Skeletal muscle tissue (tissue), 5 donors: Measurements from ENCODE around the gene EIF3CL. TPM values are rescaled to one million over a fixed set of nuclear protein-coding genes. Genes with fewer than 3 reads are reported as not detected.
"Not testable (repeated sequence)": the region's sequence is repeated elsewhere in the genome, so short reads cannot be mapped to it uniquely, and the experiment has no call there.

Experiments used
- H3K27ac ChIP-seq: one replicate; pipeline ENCODE4 v1.7.0; 2013; ENCODE audit warnings: mild to moderate bottlenecking, low read depth, low read length, inconsistent platforms
- H3K27me3 ChIP-seq, 3 donors: one replicate each; pipeline ENCODE4 v1.7.0; 2013; ENCODE audit warnings: low read length in 3 of 3; ENCODE audit not compliant: control insufficient read depth in 3 of 3, insufficient read depth in 3 of 3
- H3K36me3 ChIP-seq, 3 donors: one replicate each; pipeline ENCODE4 v1.7.0; 2013; ENCODE audit warnings: low read length in 3 of 3; ENCODE audit not compliant: control insufficient read depth in 3 of 3, insufficient read depth in 3 of 3
- H3K4me1 ChIP-seq, 3 donors: one replicate each; pipeline ENCODE4 v1.7.0; 2013; ENCODE audit warnings: low read length in 3 of 3, mild to moderate bottlenecking in 3 of 3; ENCODE audit not compliant: control insufficient read depth in 3 of 3, insufficient read depth in 3 of 3
- H3K4me3 ChIP-seq, 3 donors: one replicate each; pipeline ENCODE4 v1.7.0; 2013; ENCODE audit warnings: low read length in 3 of 3
- H3K9ac ChIP-seq, 3 donors: one replicate each; pipeline ENCODE4 v1.7.0; 2013; ENCODE audit warnings: low read length in 3 of 3, mild to moderate bottlenecking in 3 of 3, moderate library complexity in 2 of 3, low read depth in 1 of 3
- H3K9me3 ChIP-seq, 3 donors: one replicate each; pipeline ENCODE4 v1.7.0; 2013; ENCODE audit warnings: low read length in 3 of 3; ENCODE audit not compliant: control insufficient read depth in 3 of 3
- small RNA-seq: library from RNA; depleted of rRNA; stranded (forward); fragments of <200 nt; gene quantifications from one replicate; pipeline ENCODE3, GENCODE V24; 2014
- total RNA-seq: library from RNA; depleted of rRNA; stranded (reverse); fragments of >200 nt; gene quantifications from one replicate; pipeline ENCODE4 v1.2.3, GENCODE V29; 2014
- donor health status: Osteomylitis.

The EIF3CL gene
- total RNA-seq, 1 donor from 2014 or later = 150 TPM

DNA sequence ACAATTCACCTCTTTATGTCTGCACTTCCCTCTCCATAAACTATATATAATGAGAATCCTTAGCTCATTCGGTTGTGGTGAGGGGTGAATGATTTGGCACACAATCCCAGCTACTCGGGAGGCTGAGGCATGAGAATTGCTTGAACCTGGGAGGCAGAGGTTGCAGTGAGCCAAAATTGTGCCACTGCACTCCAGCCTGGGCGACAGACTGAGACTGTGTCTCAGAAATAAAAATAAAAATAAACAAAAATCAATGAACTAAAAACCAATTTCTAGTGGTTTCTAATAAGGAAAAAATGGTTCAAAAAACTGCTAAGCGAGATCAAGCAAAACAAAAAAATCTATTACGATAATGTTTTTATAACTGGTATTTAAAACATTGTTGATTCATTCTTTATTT lies 40.2 kb downstream of the EIF3CL start, which contains the start of gene NPIPB6:
TSS of gene NPIPB6 (minus strand) at position 101 of the 400 bp plus-strand sequence. CDS start 686 bp downstream, outside the sequence.
- not testable (repeated sequence) for H3K9me3 ChIP-seq, H3K27ac ChIP-seq, H3K4me3 ChIP-seq, H3K27me3 ChIP-seq, H3K9ac ChIP-seq, H3K36me3 ChIP-seq, H3K4me1 ChIP-seq

DNA sequence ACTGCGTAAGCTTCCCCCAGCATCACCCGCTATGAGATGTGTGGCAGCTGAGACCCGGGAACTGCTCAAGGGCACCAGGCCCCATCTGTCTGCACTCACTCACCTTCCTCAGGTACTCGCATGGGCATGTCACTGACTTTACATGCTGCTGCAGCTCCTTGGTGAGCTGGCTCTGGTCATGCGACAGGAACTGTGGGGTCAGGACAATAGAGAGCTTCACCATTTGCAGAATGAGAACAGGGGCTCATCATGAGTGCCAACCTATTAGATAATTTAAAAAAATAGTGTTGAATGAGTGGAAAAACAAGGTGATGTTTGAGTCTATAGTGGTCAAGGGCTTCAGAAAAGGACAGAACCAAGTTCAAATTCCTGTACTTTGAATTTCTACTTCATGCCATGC lies 41.0 kb downstream of the EIF3CL start:
- not testable (repeated sequence) for H3K9ac ChIP-seq, H3K27me3 ChIP-seq, H3K36me3 ChIP-seq, H3K9me3 ChIP-seq, H3K27ac ChIP-seq, H3K4me3 ChIP-seq, H3K4me1 ChIP-seq

- not testable (repeated sequence) for H3K9ac ChIP-seq, H3K27me3 ChIP-seq, H3K4me1 ChIP-seq, H3K9me3 ChIP-seq, H3K4me3 ChIP-seq, H3K27ac ChIP-seq, H3K36me3 ChIP-seq
Measured at GRCh38 chr16:28338230-28338629, 65.4 kb downstream of the EIF3CL start.

DNA sequence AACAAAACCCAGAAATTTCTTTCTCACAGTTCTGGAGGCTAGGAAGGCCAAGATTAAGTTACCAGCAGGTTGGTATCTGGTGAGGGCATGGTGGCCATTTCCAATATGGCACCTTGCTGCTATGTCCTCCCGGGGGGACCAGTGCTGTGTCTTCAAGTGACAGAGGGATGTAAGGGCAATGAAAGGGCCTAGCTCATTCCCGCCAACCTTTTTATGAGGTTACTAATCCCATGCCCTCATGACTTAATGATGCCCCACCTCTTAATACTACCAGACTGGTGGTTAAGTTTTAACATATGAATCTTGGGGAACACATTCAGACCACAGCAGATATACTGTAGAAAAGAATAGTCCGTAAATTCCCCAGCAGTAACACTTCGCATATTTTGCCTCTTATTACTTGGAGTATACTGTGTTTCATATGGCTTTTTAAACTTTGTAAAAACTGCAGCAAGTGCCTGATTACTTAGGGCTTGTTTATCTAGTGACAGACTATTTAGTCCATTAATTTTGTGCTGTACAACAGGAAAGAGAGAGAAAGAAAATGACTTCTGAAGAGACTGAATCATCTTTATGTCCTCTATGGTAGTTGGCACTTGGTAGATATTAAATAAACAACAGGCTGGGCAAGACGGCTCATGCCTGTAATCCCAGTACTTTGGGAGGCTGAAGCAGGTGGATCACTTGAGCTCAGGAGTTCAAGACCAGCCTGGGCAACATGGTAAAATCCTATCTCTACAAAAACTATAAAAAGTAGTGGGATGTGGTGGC lies 66.5 kb downstream of the EIF3CL start:
- H3K36me3 ChIP-seq, H3K9ac ChIP-seq, H3K9me3 ChIP-seq, H3K27ac ChIP-seq, H3K27me3 ChIP-seq, H3K4me1 ChIP-seq, H3K4me3 ChIP-seq: not testable (repeated sequence)

DNA sequence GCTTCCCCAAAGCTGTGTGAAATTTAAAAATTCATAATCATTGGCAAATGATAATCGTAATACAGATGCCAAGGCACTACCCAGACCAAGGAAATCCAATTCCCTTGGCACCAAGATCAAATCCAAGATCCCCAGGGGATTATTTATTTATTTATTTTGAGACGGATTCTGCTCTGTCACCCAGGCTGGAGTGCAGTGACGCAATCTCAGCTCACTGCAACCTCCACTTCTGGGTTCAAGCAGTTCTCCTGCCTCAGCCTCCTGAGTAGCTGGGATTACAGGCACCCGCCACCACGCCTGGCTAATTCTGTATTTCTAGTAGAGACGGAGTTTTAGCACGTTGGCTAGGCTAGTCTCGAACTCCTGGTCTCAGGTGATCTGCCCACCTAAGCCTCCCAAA lies 68.0 kb downstream of the EIF3CL start:
- not testable (repeated sequence) for H3K27ac ChIP-seq, H3K27me3 ChIP-seq, H3K4me3 ChIP-seq, H3K36me3 ChIP-seq, H3K4me1 ChIP-seq, H3K9ac ChIP-seq, H3K9me3 ChIP-seq

GRCh38 chr16:28332632-28333031 lies 71.0 kb downstream of the EIF3CL start:
- not testable (repeated sequence) for H3K4me1 ChIP-seq, H3K4me3 ChIP-seq, H3K9me3 ChIP-seq, H3K9ac ChIP-seq, H3K27ac ChIP-seq, H3K27me3 ChIP-seq, H3K36me3 ChIP-seq

GRCh38 chr16:28330981-28331380 lies 72.7 kb downstream of the EIF3CL start:
- not testable (repeated sequence) for H3K27ac ChIP-seq, H3K4me3 ChIP-seq, H3K4me1 ChIP-seq, H3K27me3 ChIP-seq, H3K9me3 ChIP-seq, H3K9ac ChIP-seq, H3K36me3 ChIP-seq

DNA sequence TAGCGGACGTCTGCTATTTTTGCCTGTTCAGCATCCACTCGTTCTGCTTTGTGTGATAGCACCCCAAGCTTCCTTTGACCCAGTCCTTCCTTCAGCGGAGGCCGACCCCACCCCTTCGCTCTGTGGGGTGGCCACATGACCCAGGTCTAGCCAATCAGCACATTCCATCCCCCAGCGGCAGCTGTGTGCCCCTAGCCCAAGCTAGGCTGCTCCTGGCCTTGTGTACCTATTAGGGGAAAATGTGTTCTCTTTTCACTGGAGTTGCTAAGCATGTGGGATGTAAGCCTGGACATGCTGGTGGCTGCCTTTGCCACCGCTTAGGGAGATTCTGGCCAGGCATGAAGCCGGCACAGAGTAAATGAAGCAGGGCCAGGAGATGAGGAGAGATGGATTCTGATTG lies 73.4 kb downstream of the EIF3CL start:
- not testable (repeated sequence) for H3K4me3 ChIP-seq, H3K9me3 ChIP-seq, H3K27ac ChIP-seq, H3K4me1 ChIP-seq, H3K27me3 ChIP-seq, H3K36me3 ChIP-seq, H3K9ac ChIP-seq

Small RNAs within 50 kb of the gene (small RNA-seq; reads per million reads assigned to genes)
- gene AC138904.2 (not detected), gene MIR6862-1 (not detected)

Other genes with a start within 250 kb of the EIF3CL start
- gene XPO6, start 191.9 kb downstream of the EIF3CL start, total RNA-seq = 33.9 TPM
- gene SBK1, start 111.3 kb downstream of the EIF3CL start, total RNA-seq = 1.0 TPM
- gene NPIPB6, start 40.3 kb downstream of the EIF3CL start, total RNA-seq = not detected
- not detected for gene NPIPB7, start 68.5 kb upstream of the EIF3CL start, total RNA-seq
- 10.4 TPM for gene CLN3, start 88.2 kb upstream of the EIF3CL start, total RNA-seq
- under 0.01 TPM for gene APOBR, start 90.8 kb upstream of the EIF3CL start, total RNA-seq
- gene IL27, start 103.0 kb upstream of the EIF3CL start, total RNA-seq = 0.52 TPM
- 3.7 TPM for gene NUPR1, start 135.1 kb upstream of the EIF3CL start, total RNA-seq
- 19.8 TPM for gene SGF29, start 150.1 kb upstream of the EIF3CL start, total RNA-seq
- gene SULT1A2, start 193.2 kb upstream of the EIF3CL start, total RNA-seq = 0.52 TPM
- 2.6 TPM for gene SULT1A1, start 206.2 kb upstream of the EIF3CL start, total RNA-seq
- gene NPIPB8, start 234.2 kb upstream of the EIF3CL start, total RNA-seq = not detected